DMS79 (cell line): ENCODE data around the gene ACVR1B.

Experiments used
- DNase-seq: peaks from one replicate; lab custom pipeline; 2025; lab: John Stamatoyannopoulos, UW

The ACVR1B gene

DNA sequence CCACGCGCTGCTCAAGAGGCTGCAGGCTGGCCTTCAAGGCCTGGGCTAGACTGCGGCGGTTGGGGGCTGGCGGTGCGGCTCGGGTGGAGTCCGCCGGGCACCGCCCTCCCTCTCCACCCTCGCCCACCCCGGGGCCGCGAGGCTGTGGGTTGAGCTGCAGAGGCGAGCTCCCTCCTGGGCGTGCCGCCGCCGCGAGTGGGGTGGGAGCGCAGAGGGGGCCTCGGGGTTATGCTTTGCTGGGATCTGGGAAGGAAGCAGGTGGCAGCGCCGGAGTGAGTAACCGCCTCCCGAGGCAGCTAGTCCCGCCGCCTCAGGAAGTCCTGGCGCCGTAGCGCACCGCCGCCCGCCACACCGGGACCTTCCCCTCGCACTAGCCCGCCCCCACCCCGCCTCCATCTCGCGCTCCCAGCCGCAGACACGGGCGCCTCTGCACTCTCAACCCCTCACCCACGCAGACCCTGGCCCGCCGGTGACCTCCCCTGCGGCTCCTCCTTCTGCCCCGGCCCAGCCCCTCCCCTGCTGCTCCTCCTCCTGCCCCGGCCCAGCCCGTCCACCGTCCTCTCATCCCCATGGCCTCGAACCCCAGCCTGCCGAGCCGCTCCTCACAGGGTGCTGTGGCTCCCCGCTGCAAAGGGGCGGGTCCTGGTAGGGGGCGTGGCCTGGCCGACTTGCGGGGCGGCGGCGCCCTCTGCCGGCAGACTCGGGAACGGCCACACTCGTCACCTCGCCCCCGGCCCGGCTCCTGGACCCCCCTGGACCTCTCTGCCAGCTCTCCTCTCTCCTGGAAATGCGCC, 71.9 kb downstream of the ACVR1B start:
- no peak for DNase-seq

GRCh38 chr12:52023976-52024688, 72.6 kb downstream of the ACVR1B start:
- DNase-seq = no peak

GRCh38 chr12:52024845-52025230, 73.3 kb downstream of the ACVR1B start:
- DNase-seq = no peak

- no peak for DNase-seq
Measured at GRCh38 chr12:52026263-52026662, 74.8 kb downstream of the ACVR1B start.

DNA sequence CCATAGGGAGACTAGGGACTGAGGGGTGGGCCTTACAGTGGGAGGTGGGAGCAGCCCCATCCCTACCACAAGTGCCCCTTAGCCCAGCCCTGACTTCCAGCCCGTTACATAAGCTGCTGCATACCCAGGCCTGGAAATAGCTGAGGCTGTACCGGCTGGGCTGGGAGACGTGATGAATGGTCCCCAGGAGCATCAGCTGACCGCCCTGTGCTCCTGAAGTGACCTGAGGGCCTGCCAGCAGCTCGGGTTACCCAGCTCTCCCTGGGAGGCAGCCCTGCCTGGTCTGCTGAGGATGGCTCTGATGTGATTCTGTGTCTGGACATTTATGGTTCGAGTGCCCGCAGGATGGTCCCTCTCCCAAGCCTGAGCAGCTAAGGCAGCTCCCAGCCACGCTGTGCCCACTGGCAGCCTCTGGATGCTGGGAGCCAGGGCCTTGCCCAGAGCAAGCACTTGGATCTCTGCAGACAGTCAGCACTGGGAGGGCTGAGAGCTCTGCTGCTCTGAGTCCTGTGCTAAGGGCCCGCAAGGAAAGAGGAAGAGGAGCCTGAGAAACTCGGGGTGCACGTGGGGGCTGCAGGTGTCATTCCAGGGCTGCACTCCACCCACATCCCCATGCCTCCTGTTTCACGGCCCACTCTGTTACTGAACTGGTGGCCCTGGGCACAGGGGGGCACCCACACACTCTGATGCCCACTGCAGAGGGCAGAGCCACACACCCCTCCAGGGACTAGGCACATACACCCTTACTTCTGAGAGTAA, 75.8 kb downstream of the ACVR1B start:
- no peak for DNase-seq

DNA sequence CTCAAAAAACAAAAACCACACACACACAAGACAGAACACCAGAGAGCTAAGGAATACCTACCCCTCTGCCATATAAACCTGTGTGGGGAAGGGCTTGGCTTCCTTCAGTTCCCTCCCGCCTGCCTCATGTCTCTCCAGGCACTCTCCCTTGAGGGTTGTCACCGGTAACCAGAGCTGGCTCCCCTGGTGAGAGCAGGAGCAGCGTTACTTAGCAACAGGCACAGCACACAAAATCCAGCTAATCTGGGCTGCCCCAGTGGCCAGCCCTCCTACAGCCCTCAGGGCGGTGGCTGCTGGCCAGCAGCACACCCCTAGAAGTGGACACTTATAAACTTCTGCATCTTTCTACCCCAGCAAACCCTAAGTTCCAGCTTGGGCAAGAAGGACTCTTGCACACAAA, 78.2 kb downstream of the ACVR1B start:
- DNase-seq = peak; percentile 47

GRCh38 chr12:52032446-52032803, 80.9 kb downstream of the ACVR1B start:
- DNase-seq = no peak

GRCh38 chr12:52032804-52033445, 81.4 kb downstream of the ACVR1B start:
- DNase-seq = peak; percentile 77

GRCh38 chr12:52033446-52034140, 82.1 kb downstream of the ACVR1B start:
- DNase-seq = no peak

DNA sequence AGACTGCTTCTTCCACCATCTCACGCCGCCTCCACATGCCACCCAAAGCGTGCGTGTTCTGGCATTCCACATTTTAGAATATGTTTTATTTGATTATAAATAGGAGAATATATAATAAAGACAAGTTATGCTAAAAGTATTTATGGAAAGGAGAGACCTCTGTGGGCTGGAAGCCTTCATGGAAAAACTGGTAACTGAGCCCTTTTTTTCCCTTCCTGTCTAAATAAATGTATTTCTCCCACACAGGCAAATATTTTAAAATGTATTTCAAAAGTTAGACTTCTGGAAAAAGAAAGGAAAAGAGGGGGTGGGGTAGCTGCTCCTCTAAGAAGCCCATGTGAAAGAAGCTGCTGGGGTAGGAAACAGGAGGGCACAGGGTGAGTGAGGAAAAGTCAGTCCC, 83.7 kb downstream of the ACVR1B start:
- DNase-seq = no peak

DNA sequence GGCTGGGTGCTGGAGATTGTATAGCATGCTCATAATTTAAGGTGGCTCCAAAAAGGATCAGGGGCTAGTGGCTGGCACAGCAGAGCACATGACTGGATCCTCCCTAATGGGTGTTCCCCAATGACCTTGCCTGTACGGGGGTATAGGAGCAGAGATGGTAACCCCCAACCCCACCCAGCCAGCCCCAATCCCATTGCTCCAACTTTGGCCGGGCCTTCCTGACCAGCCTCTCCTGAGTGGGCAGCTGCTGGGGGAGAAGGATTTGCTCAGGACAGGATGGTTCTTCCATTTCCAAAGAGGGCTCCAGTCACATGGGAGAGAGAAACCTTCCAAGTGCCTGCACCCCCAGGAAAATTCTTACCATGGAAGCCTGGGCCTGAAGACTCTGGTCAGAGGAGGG, 84.4 kb downstream of the ACVR1B start:
- no peak for DNase-seq

- no peak for DNase-seq
Measured at GRCh38 chr12:52036587-52037171, 85.2 kb downstream of the ACVR1B start.

DNA sequence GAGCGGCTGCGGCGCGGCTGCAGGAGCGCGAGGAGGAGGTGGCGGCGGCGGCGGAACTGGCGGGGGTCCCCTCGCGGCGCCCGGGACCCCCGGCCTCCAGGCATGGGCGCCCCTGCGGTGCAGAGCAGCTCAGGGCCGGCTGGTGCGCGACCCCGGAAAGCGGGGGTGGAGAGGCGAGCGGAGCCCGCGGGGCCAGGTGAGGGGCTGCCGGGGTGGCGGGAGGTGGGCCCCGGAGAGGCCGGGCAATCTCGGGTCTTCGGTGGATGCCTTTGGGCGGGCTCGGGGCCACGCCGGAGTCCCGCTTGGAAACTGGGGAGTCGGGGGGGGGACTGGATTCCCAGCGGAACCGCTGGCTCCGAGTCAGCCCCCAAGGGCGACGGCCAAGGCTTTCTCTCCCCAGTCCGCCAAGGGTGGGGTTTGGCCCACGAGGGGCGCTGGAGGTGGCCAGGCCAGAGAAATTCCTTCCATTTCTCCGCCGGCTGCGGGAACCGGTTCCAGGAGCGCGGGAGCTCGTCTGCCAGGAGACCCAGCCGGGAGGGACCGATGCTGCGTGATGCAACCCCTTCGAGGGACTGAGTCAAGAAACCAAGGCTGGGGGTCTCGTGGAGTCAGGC, 85.9 kb downstream of the ACVR1B start:
- no peak for DNase-seq

GRCh38 chr12:52038447-52038846, 86.9 kb downstream of the ACVR1B start:
- no peak for DNase-seq

DNA sequence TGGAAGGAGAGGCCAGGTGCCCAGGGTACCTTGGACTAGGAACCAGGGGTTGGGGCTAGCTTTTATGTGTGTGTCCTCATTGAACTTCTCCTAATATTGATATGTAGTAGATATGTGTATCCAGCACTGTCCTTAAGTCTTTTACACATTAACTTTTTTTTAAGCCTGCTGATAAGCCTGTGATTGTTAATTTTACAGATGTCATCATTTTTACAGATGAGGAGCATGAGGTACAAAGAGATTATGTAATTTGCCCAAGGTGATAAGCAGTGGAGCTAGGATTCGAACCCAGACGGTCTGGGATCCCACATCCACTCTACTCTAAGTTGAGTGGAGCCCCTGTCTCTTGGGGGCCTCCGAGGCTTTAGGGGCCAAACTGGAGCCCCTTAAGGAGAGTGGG, 89.5 kb downstream of the ACVR1B start:
- DNase-seq = no peak

- DNase-seq = no peak
Measured at GRCh38 chr12:52041695-52042123, 90.2 kb downstream of the ACVR1B start.

- no peak for DNase-seq
Measured at GRCh38 chr12:52042706-52043385, 91.3 kb downstream of the ACVR1B start.

DNA sequence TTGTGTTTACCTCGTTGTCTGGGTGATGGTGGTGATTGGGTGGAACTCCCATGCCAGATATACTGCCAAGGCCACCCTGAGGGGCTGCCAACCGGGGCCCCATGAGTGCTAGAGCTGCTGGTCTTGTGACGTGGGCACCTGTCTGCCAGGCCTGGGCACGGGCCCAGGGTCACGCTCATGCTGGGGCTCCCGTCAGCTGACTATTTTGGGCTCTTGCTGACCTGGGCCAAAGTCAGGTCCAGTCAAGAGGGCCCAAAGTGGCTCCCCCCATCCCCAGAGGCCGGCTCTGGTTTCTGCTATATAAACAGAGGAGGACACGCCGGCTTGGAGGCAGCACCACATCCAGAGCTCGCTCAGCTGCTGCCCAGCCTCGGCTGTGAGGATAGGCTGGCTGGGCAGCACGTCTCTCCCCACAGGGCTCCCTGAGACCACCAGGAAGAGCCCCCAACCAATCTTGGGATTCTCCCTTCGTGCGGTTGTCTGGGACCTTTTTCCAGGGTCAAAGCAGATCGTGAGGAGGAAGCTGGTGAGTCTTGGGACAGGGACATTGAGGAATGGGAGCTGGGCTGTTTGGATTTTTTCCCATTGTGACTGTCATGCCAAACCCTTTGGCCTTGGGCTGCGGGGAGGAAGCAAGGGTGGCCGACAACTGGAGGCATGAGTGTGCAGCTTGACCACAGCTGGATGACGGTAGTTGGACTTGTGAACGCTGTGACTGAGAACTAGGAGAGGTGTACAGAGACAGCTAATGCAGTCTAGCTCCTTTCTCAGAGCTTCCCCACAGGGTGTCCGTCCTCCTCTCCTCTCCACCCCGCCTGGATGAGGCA, 92.1 kb downstream of the ACVR1B start:
- DNase-seq = no peak

DNA sequence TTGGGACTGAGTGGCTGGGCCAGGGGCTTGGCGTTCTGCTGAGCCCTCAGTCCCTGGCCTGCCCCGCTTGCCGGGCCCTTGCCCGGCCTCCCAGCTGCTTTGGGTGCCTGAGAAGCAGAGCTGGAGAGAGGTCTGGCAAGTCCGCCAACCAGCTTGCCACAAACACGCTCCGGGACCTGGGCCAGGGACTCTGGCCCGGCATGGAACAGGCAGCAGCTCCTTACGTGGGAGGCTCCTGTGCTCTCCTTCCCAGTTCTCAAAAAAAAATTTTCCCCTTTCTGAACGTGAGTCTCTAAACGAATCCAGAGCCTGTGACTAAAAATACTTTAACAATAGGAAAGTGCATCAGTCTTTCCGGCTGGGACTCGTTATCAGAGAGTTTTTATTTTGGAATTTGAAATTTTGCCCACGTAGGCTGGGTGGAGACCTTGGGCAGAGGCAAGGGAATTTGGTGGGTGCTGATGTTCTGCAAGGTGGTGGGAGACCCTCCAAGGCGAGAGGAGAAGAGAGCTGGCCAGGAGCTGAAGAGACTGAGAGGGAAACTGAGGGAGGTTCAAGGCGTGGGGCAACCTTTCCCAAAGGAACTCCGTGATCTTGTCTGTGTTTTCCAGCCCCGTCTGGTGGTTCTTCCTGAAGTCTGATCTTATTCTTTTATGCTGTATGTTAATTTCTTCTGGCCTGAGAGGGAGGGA, 92.9 kb downstream of the ACVR1B start:
- no peak for DNase-seq
